DND-41 (cell line): ENCODE results near the gene CD99L2.

Experiments
- ATAC-seq: fragments of 200-7000 bp; cut with Tn5 transposase; 3 replicates; pipeline ENCODE4 v1.9.1; 2021; ENCODE audit warnings: low read depth; ENCODE audit not compliant: insufficient read depth
- DNase-seq: peaks from one replicate; pipeline ENCODE4 v3.0.0-alpha.2; 2020
- H2AFZ ChIP-seq: 2 replicates; pipeline ENCODE4 v1.6.0; 2012; ENCODE audit warnings: low read depth, low read length
- H3K27ac ChIP-seq: 2 replicates; pipeline ENCODE4 v1.5.1; 2012; ENCODE audit warnings: low read length, inconsistent platforms
- H3K27me3 ChIP-seq: fragments of 200-600 bp; sonication (generic); 2 replicates; pipeline ENCODE4 v1.6.0; 2012; ENCODE audit warnings: low read length, mild to moderate bottlenecking, inconsistent platforms; ENCODE audit not compliant: insufficient read depth, poor library complexity
- H3K36me3 ChIP-seq: 2 replicates; pipeline ENCODE4 v1.5.1; 2012; ENCODE audit warnings: low read length, inconsistent platforms; ENCODE audit not compliant: insufficient read depth
- H3K4me1 ChIP-seq: 2 replicates; pipeline ENCODE4 v1.5.1; 2012; ENCODE audit warnings: mild to moderate bottlenecking, low read length; ENCODE audit not compliant: insufficient read depth
- H3K4me2 ChIP-seq: 2 replicates; pipeline ENCODE4 v1.6.0; 2012; ENCODE audit warnings: mild to moderate bottlenecking, moderate library complexity, low read length, inconsistent platforms; ENCODE audit not compliant: insufficient read depth
- H3K4me3 ChIP-seq, 2 experiments: fragments of 200-600 bp in 1 of 2; shearing (Covaris generic) in 1 of 2; 2 replicates each; pipeline ENCODE4 v1.5.1; 2012 to 2016; ENCODE audit warnings: inconsistent platforms in 2 of 2, low read length in 2 of 2, mild to moderate bottlenecking in 2 of 2, low read depth in 1 of 2, moderate library complexity in 1 of 2
- H3K79me2 ChIP-seq: 2 replicates; pipeline ENCODE4 v1.6.0; 2012; ENCODE audit warnings: low read length, inconsistent platforms; ENCODE audit not compliant: insufficient read depth
- H3K9ac ChIP-seq: 2 replicates; pipeline ENCODE4 v1.6.0; 2012; ENCODE audit warnings: low read depth, mild to moderate bottlenecking, inconsistent platforms, low read length, moderate library complexity
- H3K9me3 ChIP-seq: 2 replicates; pipeline ENCODE4 v1.5.1; 2012; ENCODE audit warnings: low read length, moderate library complexity, mild to moderate bottlenecking, inconsistent platforms; ENCODE audit not compliant: insufficient read depth, severe bottlenecking
- H4K20me1 ChIP-seq: 2 replicates; pipeline ENCODE4 v1.6.0; 2012; ENCODE audit warnings: low read length; ENCODE audit not compliant: insufficient read depth
- EZH2 ChIP-seq: IDR thresholded peaks from 3 replicates; pipeline ENCODE4 v1.6.1; 2012; ENCODE audit warnings: borderline replicate concordance, low read depth, mild to moderate bottlenecking, moderate library complexity, low read length, inconsistent platforms; ENCODE audit not compliant: severe bottlenecking
- TF ChIP-seq, protein P1 (sequence below): IDR thresholded peaks from 2 replicates; pipeline ENCODE4 v1.5.1; 2012; ENCODE audit warnings: borderline replicate concordance, low read length, moderate library complexity, mild to moderate bottlenecking; ENCODE audit not compliant: poor library complexity, severe bottlenecking; ENCODE audit errors: extremely low read depth

CD99L2 gene

DNA sequence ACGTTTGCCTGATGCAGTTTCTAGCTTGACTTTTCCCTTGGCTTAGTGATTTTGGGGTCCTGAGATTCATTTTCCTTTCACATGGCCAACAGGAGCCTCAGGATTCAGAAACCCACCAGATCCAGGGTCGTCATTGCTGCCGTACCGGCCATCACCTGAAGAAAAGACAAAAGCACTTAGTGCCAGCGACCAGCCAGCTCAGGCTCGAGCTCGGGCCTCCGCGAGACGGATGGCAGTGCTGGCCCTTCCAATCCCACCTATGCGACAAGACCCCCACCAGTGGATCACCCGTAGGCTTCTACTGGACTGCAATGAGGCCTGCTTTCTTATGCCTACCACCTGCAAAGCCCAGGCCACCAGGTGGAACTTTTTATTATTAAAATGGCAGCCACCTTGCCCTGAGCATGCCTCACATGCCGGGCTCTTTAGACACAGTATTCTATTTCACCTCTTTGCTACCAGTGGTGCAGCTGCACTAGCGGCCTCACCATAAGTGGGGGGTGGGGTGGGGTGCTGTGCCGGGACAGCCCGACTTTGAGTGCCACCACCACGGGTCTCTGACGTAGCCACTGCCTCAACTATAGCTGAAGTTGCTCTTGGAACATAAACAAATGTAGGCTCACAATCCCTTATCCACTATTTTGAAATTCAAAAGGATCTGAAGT lies 121.0 kb downstream of the CD99L2 start:
- no peaks in the 10 kb centered on the region for H3K27me3 ChIP-seq
- H3K9ac ChIP-seq: no peak overlapping the region
- no peaks in the 10 kb centered on the region for H3K9me3 ChIP-seq
- no peak overlapping the region for H3K4me3 ChIP-seq
- peaks cover 7% of the 10 kb centered on the region; the same call in 1 of the 2 replicates for H3K36me3 ChIP-seq
- no peak overlapping the region for H3K4me2 ChIP-seq
- no peak for ATAC-seq
- H3K79me2 ChIP-seq: no peaks in the 10 kb centered on the region
- TF ChIP-seq, protein P1, sequence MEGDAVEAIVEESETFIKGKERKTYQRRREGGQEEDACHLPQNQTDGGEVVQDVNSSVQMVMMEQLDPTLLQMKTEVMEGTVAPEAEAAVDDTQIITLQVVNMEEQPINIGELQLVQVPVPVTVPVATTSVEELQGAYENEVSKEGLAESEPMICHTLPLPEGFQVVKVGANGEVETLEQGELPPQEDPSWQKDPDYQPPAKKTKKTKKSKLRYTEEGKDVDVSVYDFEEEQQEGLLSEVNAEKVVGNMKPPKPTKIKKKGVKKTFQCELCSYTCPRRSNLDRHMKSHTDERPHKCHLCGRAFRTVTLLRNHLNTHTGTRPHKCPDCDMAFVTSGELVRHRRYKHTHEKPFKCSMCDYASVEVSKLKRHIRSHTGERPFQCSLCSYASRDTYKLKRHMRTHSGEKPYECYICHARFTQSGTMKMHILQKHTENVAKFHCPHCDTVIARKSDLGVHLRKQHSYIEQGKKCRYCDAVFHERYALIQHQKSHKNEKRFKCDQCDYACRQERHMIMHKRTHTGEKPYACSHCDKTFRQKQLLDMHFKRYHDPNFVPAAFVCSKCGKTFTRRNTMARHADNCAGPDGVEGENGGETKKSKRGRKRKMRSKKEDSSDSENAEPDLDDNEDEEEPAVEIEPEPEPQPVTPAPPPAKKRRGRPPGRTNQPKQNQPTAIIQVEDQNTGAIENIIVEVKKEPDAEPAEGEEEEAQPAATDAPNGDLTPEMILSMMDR: no peak
- TF ChIP-seq EZH2: no peak
- H3K27ac ChIP-seq: no peak overlapping the region
- no peak overlapping the region for H2AFZ ChIP-seq
- no peak for DNase-seq
- no peaks in the 10 kb centered on the region for H3K4me1 ChIP-seq
- no peaks in the 10 kb centered on the region for H4K20me1 ChIP-seq

DNA sequence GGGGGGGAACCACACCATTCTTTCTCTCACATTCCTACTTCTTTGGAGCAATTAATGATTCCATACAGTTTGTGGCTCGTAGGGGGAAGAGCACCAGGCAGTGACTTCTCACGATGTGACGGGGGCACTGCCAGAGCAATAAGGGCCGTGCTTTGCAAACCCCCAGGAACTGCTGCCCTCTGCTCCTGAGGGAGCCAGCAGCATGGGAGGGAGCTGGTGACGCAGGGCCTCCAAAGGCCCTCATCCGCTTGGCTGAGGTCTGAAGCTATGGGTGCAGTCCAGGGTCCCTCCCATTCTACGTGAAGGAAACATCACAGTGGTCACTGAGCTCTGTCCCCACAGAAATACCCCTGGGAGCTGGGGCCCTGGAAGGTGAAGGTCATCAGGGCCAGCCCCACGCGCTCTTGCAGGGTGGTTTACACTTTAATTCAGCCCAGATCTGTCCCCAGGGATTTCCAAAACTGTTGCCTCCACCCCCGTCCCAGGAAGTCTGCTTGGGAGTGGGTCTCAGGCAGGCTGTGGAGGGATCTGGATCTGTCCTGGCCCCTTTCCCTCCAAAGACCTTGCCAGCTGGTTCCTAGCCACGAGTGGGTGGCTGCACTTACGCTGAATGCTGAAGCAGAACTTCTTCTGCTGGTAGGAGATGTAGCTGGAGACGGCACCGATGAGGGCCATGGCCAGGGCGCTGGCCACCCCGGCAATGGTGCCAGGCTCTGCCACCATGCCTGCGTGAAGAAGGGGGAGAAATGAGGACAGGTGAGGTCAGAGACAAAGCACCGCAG lies 122.7 kb downstream of the CD99L2 start:
- Histone ChIP-seq H3K4me2 (no peak overlapping the region), H3K4me1 (no peaks in the 10 kb centered on the region), H3K27ac (no peak overlapping the region), H3K36me3 (peaks cover 7% of the 10 kb centered on the region; the same call in 1 of the 2 replicates), H3K79me2 (no peaks in the 10 kb centered on the region), H3K9ac (no peak overlapping the region), H3K4me3 (no peak overlapping the region), H2AFZ (no peak overlapping the region), H4K20me1 (no peaks in the 10 kb centered on the region), H3K27me3 (no peaks in the 10 kb centered on the region), H3K9me3 (no peaks in the 10 kb centered on the region)
- no peak for TF ChIP-seq EZH2
- DNase-seq: no peak
- ATAC-seq: no peak

DNA sequence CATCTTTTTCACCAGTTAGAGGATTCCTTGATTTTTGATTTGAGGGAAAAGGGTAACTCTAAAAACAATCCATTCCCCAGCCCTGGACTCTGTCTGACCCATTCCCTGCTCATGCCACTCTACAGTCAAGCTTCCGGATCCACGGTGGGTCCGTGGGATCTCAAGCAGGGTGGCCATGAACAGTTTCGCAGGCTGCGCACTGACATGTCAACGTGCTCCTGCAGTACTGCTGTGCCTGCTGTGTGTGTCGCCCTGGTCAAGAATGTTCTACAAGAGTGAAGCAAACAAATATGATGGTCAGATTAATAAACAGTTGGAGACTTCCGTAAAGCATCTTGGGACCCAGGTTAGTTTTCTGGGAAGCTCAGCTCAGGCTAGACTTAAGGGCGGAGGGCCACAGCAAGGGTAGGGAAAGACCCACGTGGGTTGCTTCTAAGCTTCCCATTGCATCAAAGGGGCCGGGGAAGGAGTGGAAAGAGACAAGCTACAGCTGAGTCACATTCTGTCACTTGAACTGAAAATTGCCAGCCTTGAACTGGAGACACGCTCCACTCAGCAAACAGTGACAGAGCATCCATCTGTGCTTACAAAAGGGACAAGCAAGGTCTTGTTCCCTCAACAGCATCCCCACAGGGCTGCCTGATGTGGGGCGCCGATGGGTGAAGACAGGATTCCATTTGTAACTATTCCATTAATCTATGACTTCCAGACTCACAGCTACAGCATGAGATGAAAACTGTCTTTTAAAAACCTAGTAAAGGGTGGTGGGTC lies 123.5 kb downstream of the CD99L2 start:
- no peak overlapping the region for H3K9ac ChIP-seq
- H3K79me2 ChIP-seq: no peaks in the 10 kb centered on the region
- H3K27ac ChIP-seq: no peak overlapping the region
- H3K4me1 ChIP-seq: no peaks in the 10 kb centered on the region
- DNase-seq (no peak), ATAC-seq (no peak)
- H3K4me3 ChIP-seq: no peak overlapping the region
- H4K20me1 ChIP-seq: no peaks in the 10 kb centered on the region
- H3K4me2 ChIP-seq: no peak overlapping the region
- H2AFZ ChIP-seq: no peak overlapping the region
- H3K36me3 ChIP-seq: peaks cover 7% of the 10 kb centered on the region; the same call in 1 of the 2 replicates
- TF ChIP-seq, protein P1: no peak
- TF ChIP-seq EZH2: no peak
- no peaks in the 10 kb centered on the region for H3K27me3 ChIP-seq
- no peaks in the 10 kb centered on the region for H3K9me3 ChIP-seq
